GM18520 (cell line): Measurements from ENCODE around the gene QSOX1.

Experiments used
- ATAC-seq: cut with Tn5 transposase; IDR thresholded peaks from one replicate; pipeline ENCODE4 v1.9.1; 2021; ENCODE audit not compliant: unreplicated experiment

The QSOX1 gene

GRCh38 chr1:180231936-180232335 is 77.3 kb downstream of the QSOX1 start:
- ATAC-seq: no peak

GRCh38 chr1:180232521-180233043 is 77.9 kb downstream of the QSOX1 start:
- ATAC-seq: no peak

GRCh38 chr1:180233191-180234011 is 78.7 kb downstream of the QSOX1 start:
- ATAC-seq: no peak

GRCh38 chr1:180234369-180235076 is 79.9 kb downstream of the QSOX1 start:
- ATAC-seq: no peak

- no peak for ATAC-seq
Observed at GRCh38 chr1:180235077-180235501, 80.4 kb downstream of the QSOX1 start.

GRCh38 chr1:180235502-180236239 is 81.0 kb downstream of the QSOX1 start:
- ATAC-seq: no peak

GRCh38 chr1:180236698-180237509 is 82.2 kb downstream of the QSOX1 start:
- no peak for ATAC-seq

GRCh38 chr1:180237869-180238476 is 83.3 kb downstream of the QSOX1 start:
- ATAC-seq: no peak

- no peak for ATAC-seq
Observed at GRCh38 chr1:180238675-180239074, 84.0 kb downstream of the QSOX1 start.

- ATAC-seq: no peak
Observed at GRCh38 chr1:180239145-180240096, 84.8 kb downstream of the QSOX1 start.

GRCh38 chr1:180241716-180242544 is 87.3 kb downstream of the QSOX1 start:
- ATAC-seq: no peak

- no peak for ATAC-seq
Observed at GRCh38 chr1:180243517-180244221, 89.0 kb downstream of the QSOX1 start.

GRCh38 chr1:180244840-180245239 is 90.2 kb downstream of the QSOX1 start:
- no peak for ATAC-seq

- ATAC-seq: no peak
Observed at GRCh38 chr1:180246579-180246978, 91.9 kb downstream of the QSOX1 start.

GRCh38 chr1:180247061-180247460 is 92.4 kb downstream of the QSOX1 start:
- no peak for ATAC-seq

GRCh38 chr1:180247580-180247979 is 92.9 kb downstream of the QSOX1 start:
- no peak for ATAC-seq

GRCh38 chr1:180248176-180248575 is 93.5 kb downstream of the QSOX1 start:
- no peak for ATAC-seq
